HG02571 (cell line): Measurements from ENCODE around the gene LTBP1.

Source experiments
- ATAC-seq: cut with Tn5 transposase; IDR thresholded peaks from one replicate; pipeline ENCODE4 v1.9.1; 2021; ENCODE audit warnings: mild to moderate bottlenecking, moderate library complexity; ENCODE audit not compliant: unreplicated experiment

The LTBP1 gene

GRCh38 chr2:33178209-33178608 lies 231.5 kb downstream of the LTBP1 start:
- no peak for ATAC-seq

GRCh38 chr2:33180915-33181314 lies 234.2 kb downstream of the LTBP1 start:
- ATAC-seq, result no peak

GRCh38 chr2:33181466-33181865 lies 234.7 kb downstream of the LTBP1 start:
- no peak for ATAC-seq

- ATAC-seq, result no peak
Observed at GRCh38 chr2:33184041-33184440, 237.3 kb downstream of the LTBP1 start.

GRCh38 chr2:33186937-33187336 lies 240.2 kb downstream of the LTBP1 start:
- no peak for ATAC-seq

- ATAC-seq, result no peak
Observed at GRCh38 chr2:33188799-33189198, 242.0 kb downstream of the LTBP1 start.

- no peak for ATAC-seq
Observed at GRCh38 chr2:33190393-33190937, 243.7 kb downstream of the LTBP1 start.

- ATAC-seq, result no peak
Observed at GRCh38 chr2:33195891-33196290, 249.1 kb downstream of the LTBP1 start.

GRCh38 chr2:33196700-33197099 lies 249.9 kb downstream of the LTBP1 start:
- ATAC-seq, result no peak

- ATAC-seq, result no peak
Observed at GRCh38 chr2:33197198-33197938, 250.6 kb downstream of the LTBP1 start.

- ATAC-seq, result no peak
Observed at GRCh38 chr2:33202641-33203522, 256.1 kb downstream of the LTBP1 start.

GRCh38 chr2:33204945-33205344 lies 258.2 kb downstream of the LTBP1 start:
- peak; percentile 52 for ATAC-seq

- ATAC-seq, result peak; percentile 86
Observed at GRCh38 chr2:33205693-33206434, 259.1 kb downstream of the LTBP1 start.

GRCh38 chr2:33207151-33207740 lies 260.5 kb downstream of the LTBP1 start:
- ATAC-seq, result no peak

- ATAC-seq, result no peak
Observed at GRCh38 chr2:33208400-33208799, 261.6 kb downstream of the LTBP1 start.

GRCh38 chr2:33209976-33210375 lies 263.2 kb downstream of the LTBP1 start:
- no peak for ATAC-seq

- no peak for ATAC-seq
Observed at GRCh38 chr2:33210626-33211025, 263.9 kb downstream of the LTBP1 start.

- no peak for ATAC-seq
Observed at GRCh38 chr2:33212151-33212550, 265.4 kb downstream of the LTBP1 start.

GRCh38 chr2:33213244-33213643 lies 266.5 kb downstream of the LTBP1 start:
- ATAC-seq, result no peak

- ATAC-seq, result no peak
Observed at GRCh38 chr2:33213648-33214047, 266.9 kb downstream of the LTBP1 start.

GRCh38 chr2:33214436-33214835 lies 267.7 kb downstream of the LTBP1 start:
- peak; percentile 80 for ATAC-seq
